Measurements from ENCODE around the gene RAD51D. TPM values are rescaled to one million over a fixed set of nuclear protein-coding genes. Genes with fewer than 3 reads are reported as not detected.
"Not testable (repeated sequence)": the region's sequence is repeated elsewhere in the genome, so short reads cannot be mapped to it uniquely, and the experiment has no call there.

The RAD51D gene
- total RNA-seq, 2 donors from 2014 or later, result 27.8 to 68.3 TPM

DNA sequence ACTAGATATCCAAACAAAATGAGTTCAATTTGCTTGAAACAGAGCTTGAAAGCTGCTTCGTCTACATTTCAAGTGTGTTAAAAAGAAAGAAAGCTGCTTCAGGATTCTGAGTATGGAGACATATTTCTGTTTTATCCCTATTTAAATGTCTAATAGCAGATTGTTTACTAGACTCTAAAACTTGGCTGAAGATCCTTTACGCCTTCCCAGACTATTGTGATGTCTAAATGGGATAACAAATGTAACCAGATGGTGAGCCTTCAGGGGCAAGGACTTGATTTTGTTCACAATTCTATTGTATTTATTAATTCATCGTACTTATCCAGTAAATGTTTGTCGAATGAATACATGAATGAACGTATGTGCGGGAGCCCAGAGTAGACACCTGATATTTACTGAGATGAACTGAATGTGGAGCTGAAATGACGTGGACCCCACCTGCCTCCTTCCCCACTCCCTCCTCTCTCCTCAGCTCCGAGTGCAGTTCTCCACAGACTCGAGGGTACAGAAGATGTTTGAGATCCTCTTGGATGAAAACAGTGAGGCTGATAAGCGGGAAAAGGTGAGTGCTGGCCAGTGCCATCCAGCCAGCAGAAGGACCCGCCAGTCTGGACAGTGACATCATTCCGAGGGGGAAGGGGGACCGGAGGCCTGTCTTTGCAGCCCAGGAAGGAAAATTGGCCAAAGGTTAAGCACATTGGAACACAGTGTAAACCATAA lies 32.9 kb upstream of the RAD51D start:
- Mint-ChIP-seq H3K27ac (no peak overlapping the region), H3K36me3 (no peaks in the 10 kb centered on the region), H3K9me3 (no peaks in the 10 kb centered on the region), H3K27me3 (no peaks in the 10 kb centered on the region), H3K4me3 (no peak overlapping the region), H3K4me1 (ENCODE audit: low read depth in 2 of 2) (no peaks in the 10 kb centered on the region)
- ATAC-seq, result no peak
- DNase-seq (ENCODE audit: low spot score), result no peak

DNA sequence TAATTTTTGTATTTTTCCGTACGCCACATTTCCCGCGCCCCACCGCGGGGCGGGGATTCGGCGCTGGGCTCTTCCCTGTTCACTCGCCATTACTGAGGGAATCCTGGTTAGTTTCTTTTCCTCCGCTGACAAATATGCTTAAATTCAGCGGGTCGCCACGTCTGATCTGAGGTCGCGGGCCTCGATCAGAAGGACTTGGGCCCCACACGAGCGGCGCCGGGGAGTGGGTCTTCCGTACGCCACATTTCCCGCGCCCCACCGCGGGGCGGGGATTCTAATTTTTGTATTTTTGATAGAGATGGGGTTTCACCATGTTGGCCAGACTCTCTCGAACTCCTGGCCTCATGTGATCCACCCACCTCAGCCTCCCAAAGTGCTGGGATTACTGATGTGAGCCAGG lies 31.4 kb upstream of the RAD51D start:
- not testable (repeated sequence) for H3K4me1 Mint-ChIP-seq (ENCODE audit: low read depth in 2 of 2); ATAC-seq; H3K36me3 Mint-ChIP-seq; H3K27ac Mint-ChIP-seq; H3K9me3 Mint-ChIP-seq; DNase-seq (ENCODE audit: low spot score); H3K27me3 Mint-ChIP-seq; H3K4me3 Mint-ChIP-seq

DNA sequence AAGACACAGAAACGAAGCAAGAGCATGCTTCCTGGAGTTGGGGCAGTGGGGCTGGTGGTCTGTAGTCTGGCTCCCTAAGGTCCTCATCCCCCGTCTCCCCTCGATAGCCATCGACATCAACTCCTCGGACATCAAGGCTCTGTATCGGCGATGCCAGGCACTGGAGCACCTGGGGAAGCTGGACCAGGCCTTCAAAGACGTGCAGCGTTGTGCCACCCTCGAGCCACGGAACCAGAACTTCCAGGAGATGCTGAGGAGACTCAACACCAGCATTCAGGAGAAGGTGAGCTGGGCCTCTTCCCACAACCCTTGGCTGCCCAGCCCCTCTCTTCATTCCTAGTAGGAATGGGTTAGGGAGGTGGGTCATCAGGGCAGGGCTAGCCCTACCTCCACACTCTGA lies 30.3 kb upstream of the RAD51D start:
- Mint-ChIP-seq H3K27ac (no peak overlapping the region), H3K27me3 (no peaks in the 10 kb centered on the region), H3K36me3 (no peaks in the 10 kb centered on the region), H3K4me3 (no peak overlapping the region), H3K9me3 (no peaks in the 10 kb centered on the region), H3K4me1 (ENCODE audit: low read depth in 2 of 2) (no peaks in the 10 kb centered on the region)
- DNase-seq (ENCODE audit: low spot score) (no peak), ATAC-seq (no peak)

DNA sequence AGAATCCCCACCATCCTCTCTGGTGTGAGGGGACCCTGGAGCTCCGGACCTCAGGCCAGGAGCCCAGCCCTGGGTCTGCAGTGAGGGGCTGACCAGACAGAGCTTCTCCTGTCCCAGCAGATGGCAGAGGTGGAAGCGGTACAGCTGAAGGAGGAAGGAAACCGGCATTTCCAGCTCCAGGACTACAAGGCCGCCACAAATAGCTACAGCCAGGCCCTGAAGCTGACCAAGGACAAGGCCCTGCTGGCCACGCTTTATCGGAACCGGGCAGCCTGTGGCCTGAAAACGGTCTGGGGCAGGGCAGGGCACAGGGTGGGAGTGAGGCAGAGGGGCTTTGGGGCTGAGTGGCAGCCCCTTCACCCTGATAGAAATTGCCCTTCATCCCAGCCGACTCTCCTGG lies 28.5 kb upstream of the RAD51D start:
- H3K27ac Mint-ChIP-seq, result no peak overlapping the region
- no peak for ATAC-seq
- no peaks in the 10 kb centered on the region for H3K9me3 Mint-ChIP-seq
- no peak for DNase-seq (ENCODE audit: low spot score)
- H3K27me3 Mint-ChIP-seq, result no peaks in the 10 kb centered on the region
- peaks cover 0 to 4% of the 10 kb centered on the region in 2 donors for H3K4me1 Mint-ChIP-seq (ENCODE audit: low read depth in 2 of 2)
- no peak overlapping the region for H3K4me3 Mint-ChIP-seq
- no peaks in the 10 kb centered on the region for H3K36me3 Mint-ChIP-seq

DNA sequence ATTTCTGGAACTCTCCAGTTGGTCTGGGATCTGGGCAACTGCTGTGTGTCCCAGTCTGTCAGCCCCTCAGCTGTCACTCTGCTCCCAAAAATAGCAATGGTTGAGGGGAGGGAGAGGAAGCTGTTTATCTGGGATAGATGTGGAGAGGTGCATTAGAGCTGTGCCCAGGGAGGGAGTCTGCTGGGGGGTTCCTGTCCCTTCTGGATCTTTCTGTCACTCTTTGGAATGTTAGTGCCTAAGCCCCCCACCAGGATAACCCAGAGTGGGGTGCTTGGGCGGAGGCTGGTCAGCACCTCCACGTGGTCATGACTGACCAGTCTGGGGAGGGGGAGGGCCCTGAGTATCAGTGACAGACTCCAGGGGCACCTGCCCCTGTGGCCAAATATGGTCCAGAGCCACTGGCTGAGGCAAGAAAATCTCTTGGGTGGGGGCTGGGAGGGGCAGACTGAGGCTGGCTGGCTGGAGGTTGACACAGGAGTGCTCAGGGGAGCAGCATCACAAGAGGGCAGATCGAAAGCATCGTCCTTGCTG lies 27.8 kb upstream of the RAD51D start, which contains the start of gene UNC45B:
TSS of gene UNC45B (plus strand) at position 443 of the 531 bp plus-strand sequence. CDS start 447 bp downstream, outside the sequence.
- Mint-ChIP-seq H3K4me3 (no peak within 1 kb of the TSS), H3K9me3 (no peaks in the 10 kb centered on the region), H3K27me3 (no peaks in the 10 kb centered on the region), H3K4me1 (ENCODE audit: low read depth in 2 of 2) (peaks cover 1 to 5% of the 10 kb centered on the region in 2 donors), H3K27ac (peak within 1 kb of the TSS in 1 of 2 donors; percentile 17), H3K36me3 (no peaks in the 10 kb centered on the region)
- ATAC-seq (no peak), DNase-seq (ENCODE audit: low spot score) (no peak)

DNA sequence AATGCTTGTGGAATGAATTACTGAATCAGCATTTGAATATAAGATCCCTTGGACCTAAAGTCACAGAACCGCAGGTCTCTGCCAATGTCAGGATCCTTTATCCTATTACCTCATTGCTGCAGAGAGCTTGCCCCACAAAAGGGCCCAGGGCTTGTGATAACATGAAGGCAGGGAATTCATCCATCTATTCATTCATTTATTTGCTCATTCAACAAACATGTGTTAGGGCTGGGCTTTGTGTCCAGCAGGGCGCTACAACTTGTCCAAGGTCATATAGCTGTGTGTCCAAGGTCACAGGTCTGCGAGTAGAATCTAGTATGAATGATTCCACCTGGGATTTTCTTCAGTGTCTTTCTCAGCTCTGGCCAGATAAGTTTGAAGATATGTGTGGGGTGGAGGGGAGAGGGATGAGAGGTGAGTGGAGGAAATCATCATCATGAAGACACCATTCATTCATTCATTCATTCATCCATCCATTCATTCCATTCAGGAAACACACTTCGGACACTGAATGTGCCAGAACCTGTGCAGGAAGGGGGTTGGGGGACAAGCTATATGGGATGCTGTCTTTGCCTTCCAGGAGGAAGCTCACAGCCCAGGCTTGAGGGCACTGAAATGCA lies 26.7 kb upstream of the RAD51D start:
- Mint-ChIP-seq H3K4me3 (no peak overlapping the region), H3K27me3 (no peaks in the 10 kb centered on the region), H3K27ac (no peak overlapping the region), H3K4me1 (ENCODE audit: low read depth in 2 of 2) (peaks cover 5 to 8% of the 10 kb centered on the region in 2 donors), H3K9me3 (no peaks in the 10 kb centered on the region), H3K36me3 (no peaks in the 10 kb centered on the region)
- no peak for ATAC-seq
- no peak for DNase-seq (ENCODE audit: low spot score)

DNA sequence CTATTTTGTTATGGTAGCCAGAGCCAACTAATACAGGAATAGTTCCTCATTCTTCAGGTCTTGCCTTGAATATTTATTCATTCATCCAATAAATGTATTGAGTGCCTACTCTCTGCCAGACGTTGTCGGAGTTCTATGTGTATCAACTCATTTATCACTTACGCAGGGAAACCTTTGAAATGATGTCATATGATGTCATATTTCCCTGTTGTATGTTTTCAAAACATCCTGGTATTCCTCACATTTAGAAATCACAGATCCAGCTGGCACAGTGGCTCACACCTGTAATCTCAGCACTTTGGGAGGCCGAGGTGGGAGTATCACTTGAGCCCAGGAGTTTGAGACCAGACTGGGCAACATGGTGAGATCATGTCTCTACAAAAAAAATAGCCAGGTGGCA lies 25.2 kb upstream of the RAD51D start:
- H3K4me3 Mint-ChIP-seq, result no peak overlapping the region
- no peaks in the 10 kb centered on the region for H3K27me3 Mint-ChIP-seq
- ATAC-seq (no peak), DNase-seq (ENCODE audit: low spot score) (no peak)
- peaks cover 8 to 9% of the 10 kb centered on the region in 2 donors for H3K4me1 Mint-ChIP-seq (ENCODE audit: low read depth in 2 of 2)
- H3K9me3 Mint-ChIP-seq, result no peaks in the 10 kb centered on the region
- H3K36me3 Mint-ChIP-seq, result no peaks in the 10 kb centered on the region
- H3K27ac Mint-ChIP-seq, result no peak overlapping the region

DNA sequence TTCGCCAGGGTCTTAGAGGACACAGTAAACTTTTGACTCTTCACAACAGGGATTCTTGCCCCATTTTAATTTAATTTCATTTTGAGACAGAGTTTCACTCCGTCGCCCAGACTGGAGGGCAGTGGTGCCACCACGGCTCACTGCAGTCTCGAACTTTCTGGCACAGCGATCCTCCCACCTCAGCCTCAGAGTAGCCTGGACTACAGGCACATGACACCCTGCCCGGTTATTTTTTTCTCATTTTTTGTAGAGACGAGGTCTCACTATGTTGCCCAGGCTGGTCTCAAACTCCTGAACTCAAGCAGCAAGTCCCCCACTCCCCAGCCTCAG lies 22.8 kb upstream of the RAD51D start:
- Mint-ChIP-seq H3K27ac (peak overlapping the region; percentile 35 to 46), H3K36me3 (no peaks in the 10 kb centered on the region), H3K27me3 (no peaks in the 10 kb centered on the region), H3K9me3 (no peaks in the 10 kb centered on the region), H3K4me1 (ENCODE audit: low read depth in 2 of 2) (peaks cover 9 to 13% of the 10 kb centered on the region in 2 donors), H3K4me3 (peak overlapping the region; percentile 74)
- ATAC-seq (no peak), DNase-seq (ENCODE audit: low spot score) (no peak)

DNA sequence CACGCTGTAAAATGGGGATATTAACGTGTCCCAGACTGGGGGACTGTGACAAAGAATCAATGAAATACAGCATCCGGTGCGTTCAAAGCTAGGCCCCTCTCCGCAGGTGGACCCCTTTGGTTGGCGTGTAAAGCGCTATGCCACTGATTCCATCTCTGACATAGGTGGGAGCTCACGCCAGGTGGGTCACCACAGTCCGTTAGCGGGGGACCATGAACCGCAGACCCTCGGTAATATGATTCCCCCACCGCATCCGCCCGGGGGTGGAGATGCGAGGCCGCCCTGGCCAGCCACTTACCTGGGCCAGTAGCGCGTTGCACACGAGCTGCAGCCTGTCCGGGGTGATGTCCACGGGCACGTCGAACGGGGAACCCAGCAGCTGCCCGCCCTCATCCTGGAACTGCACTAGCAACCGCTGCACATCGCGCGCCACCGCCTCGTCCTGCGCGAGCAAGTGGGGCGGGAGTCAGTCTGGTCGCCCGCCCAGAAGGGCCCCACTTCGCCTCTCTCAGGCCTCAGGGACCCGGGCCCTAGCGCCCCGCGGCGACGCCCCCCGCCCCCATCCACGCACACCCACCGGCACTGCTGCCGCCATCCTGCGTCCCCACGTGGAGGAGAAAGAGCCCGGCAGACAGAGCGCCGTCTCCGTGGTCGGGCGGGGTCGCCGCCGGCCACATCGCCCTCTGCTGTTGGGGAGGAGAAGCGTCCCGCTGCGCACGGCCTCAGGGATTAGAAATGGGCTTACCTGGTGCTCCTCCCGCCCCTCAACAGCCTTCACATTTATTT lies 22.2 kb upstream of the RAD51D start, which contains the start of gene NLE1:
TSS of gene NLE1 (minus strand) at position 623 of the 786 bp plus-strand sequence. CDS start at position 595, 28 bp downstream.
- Mint-ChIP-seq H3K9me3 (no peaks in the 10 kb centered on the region), H3K27me3 (no peaks in the 10 kb centered on the region)

DNA sequence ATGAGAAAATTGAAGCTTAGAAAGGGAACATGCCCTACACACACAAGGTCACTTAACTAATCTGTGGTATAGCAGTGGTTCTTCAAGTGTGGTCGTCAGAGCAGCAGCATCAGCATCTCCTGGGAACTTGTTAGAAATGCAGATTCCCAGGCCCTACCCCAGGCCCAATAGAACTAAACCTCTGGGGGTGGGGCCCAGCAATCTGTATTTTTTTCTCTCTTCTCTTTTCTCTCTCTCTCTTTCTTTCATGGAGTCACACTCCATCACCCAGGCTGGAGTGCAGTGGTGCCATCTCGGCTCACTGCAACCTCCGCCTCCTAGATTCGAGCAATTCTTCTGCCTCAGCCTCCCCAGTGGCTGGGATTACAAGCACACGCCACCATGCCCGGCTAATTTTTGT lies 18.6 kb upstream of the RAD51D start:
- H3K9me3 Mint-ChIP-seq, result no peaks in the 10 kb centered on the region
- DNase-seq (ENCODE audit: low spot score), result no peak
- no peak overlapping the region for H3K27ac Mint-ChIP-seq
- H3K36me3 Mint-ChIP-seq, result peaks cover 17% of the 10 kb centered on the region
- peaks cover 9% of the 10 kb centered on the region in 2 donors for H3K4me1 Mint-ChIP-seq (ENCODE audit: low read depth in 2 of 2)
- ATAC-seq, result no peak
- no peak overlapping the region for H3K4me3 Mint-ChIP-seq
- H3K27me3 Mint-ChIP-seq, result no peaks in the 10 kb centered on the region

More for the DNA sequence above, 22.2 kb upstream of the RAD51D start, which contains the start of gene NLE1:
- peak; percentile 95 to 96 for ATAC-seq
- H3K36me3 Mint-ChIP-seq, result no peaks in the 10 kb centered on the region
- H3K4me1 Mint-ChIP-seq (ENCODE audit: low read depth in 2 of 2), result peaks cover 9 to 13% of the 10 kb centered on the region in 2 donors
- peak; percentile 91 for DNase-seq (ENCODE audit: low spot score)
- H3K4me3 Mint-ChIP-seq, result peak within 1 kb of the TSS; percentile 74
- H3K27ac Mint-ChIP-seq, result peak within 1 kb of the TSS; percentile 45 to 46

DNA sequence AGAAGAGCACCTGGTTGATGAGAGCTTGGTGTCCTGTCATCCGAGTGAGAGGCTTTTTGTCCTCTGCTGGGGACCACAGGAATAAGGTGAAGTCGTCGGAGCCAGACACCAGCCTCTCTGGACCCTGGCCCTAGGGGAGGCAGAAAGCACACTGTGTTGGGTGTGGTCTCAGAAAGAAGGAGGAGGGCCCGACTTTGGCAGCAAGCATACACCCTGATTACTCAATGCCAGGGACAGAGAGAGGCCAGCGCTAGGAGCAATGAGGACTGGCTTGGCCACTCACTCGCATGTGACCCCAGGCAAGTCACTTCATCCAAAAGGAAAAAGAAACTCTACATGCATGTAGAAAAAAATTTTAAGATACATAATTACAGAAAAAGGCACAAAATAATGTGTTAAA lies 15.7 kb upstream of the RAD51D start:
- Mint-ChIP-seq H3K27ac (no peak overlapping the region), H3K4me1 (ENCODE audit: low read depth in 2 of 2) (peaks cover 0 to 5% of the 10 kb centered on the region in 2 donors), H3K9me3 (no peaks in the 10 kb centered on the region), H3K4me3 (no peak overlapping the region), H3K36me3 (peaks cover 17% of the 10 kb centered on the region), H3K27me3 (no peaks in the 10 kb centered on the region)
- ATAC-seq (no peak), DNase-seq (ENCODE audit: low spot score) (no peak)

DNA sequence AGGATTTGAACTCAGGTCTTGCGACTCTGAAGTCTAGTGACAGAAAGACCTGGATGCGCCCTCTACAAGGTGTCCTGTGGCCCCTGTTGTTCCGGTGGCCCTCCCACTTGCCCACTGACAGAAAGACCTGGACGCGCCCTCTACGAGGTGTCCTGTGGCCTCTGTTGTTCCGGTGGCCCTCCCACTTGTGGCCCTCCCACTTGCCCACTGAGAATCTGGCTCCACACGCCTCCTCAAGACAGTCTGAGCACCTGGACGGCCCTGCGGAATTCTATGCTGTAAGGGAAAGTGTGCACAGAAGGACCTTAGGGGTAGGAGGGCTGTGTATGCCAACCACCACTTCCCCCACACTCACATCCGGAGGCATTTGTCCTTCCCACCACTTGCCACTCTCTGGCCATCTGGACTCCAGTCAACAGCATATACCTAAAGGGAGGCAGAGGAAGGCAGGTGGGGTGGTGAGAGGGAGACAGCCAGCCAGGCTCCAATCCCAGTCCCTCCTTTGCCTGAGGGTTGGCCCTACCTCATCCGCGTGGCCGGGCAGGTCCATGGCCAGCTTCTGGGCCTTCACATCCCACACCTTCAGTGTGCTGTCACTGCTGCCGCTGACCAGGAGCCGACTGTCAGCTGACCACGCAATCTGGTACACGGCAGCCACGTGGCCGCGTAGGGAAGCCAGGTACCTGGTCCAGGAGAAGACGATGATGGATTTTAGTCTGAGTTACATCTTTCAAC lies 13.3 kb upstream of the RAD51D start:
- no peak overlapping the region for H3K27ac Mint-ChIP-seq

DNA sequence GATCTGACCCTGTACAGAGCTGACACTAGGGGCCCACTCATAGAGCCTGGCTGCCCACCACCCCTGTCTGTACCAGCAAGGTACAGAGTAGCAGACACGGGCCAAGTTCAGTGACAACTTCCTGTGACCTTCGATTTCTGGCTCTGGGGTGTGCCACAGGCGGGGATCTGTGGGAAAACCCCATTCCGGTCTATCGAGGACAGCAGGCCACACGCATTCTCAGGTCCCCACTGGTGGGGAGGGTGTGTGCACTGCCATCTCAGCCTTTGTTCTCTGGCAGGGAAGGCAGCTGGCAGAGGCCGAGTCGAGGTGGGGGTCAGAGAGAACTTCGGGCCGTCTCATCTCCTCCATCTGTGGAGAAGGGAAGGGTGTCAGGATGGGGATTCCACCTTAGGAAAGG lies 12.4 kb upstream of the RAD51D start:
- Mint-ChIP-seq H3K27ac (no peak overlapping the region), H3K36me3 (peaks cover 17% of the 10 kb centered on the region), H3K27me3 (no peaks in the 10 kb centered on the region), H3K4me3 (no peak overlapping the region), H3K4me1 (ENCODE audit: low read depth in 2 of 2) (no peaks in the 10 kb centered on the region), H3K9me3 (no peaks in the 10 kb centered on the region)
- DNase-seq (ENCODE audit: low spot score), result no peak
- ATAC-seq, result peak in 1 of 2 donors; percentile 7

More for the DNA sequence above, 13.3 kb upstream of the RAD51D start:
- ATAC-seq, result no peak
- no peaks in the 10 kb centered on the region for H3K27me3 Mint-ChIP-seq
- no peaks in the 10 kb centered on the region for H3K9me3 Mint-ChIP-seq
- no peaks in the 10 kb centered on the region for H3K4me1 Mint-ChIP-seq (ENCODE audit: low read depth in 2 of 2)
- H3K4me3 Mint-ChIP-seq, result no peak overlapping the region
- DNase-seq (ENCODE audit: low spot score), result peak; percentile 45
- peaks cover 17% of the 10 kb centered on the region for H3K36me3 Mint-ChIP-seq

Measured in natural killer cell treated with Interleukin-12 subunit alpha and Interleukin-12 subunit beta and Interleukin-15 and Interleukin-18, amount 100 ng/mL, for 72 hours (primary cell).